Nephron (organoid): ENCODE results near the gene SYNE4.
A peak's percentile ranks its signal among the peaks of the same experiment; 100 is the strongest.

ENCODE experiments used
- H3K27ac Mint-ChIP-seq, 3 experiments: 2 replicates each; pipeline ENCODE4 v1.8.0; 2020; ENCODE audit warnings: mixed read lengths in 3 of 3, mild to moderate bottlenecking in 2 of 3, moderate library complexity in 1 of 3
- H3K27me3 Mint-ChIP-seq: 2 replicates; pipeline ENCODE4 v1.8.0; 2021; ENCODE audit warnings: low read depth, mild to moderate bottlenecking, moderate library complexity, mixed read lengths
- H3K36me3 Mint-ChIP-seq: 2 replicates; pipeline ENCODE4 v1.8.0; 2020; ENCODE audit warnings: low read depth, mixed read lengths
- H3K4me1 Mint-ChIP-seq: 2 replicates; pipeline ENCODE4 v1.8.0; 2020; ENCODE audit warnings: mixed read lengths
- H3K4me3 Mint-ChIP-seq, 3 experiments: 2 replicates each; pipeline ENCODE4 v1.8.0; 2020; ENCODE audit warnings: mild to moderate bottlenecking in 3 of 3, mixed read lengths in 3 of 3, moderate library complexity in 2 of 3
- H3K9me3 Mint-ChIP-seq: 2 replicates; pipeline ENCODE4 v1.8.0; 2020; ENCODE audit warnings: mixed read lengths
- TF ChIP-seq, protein P1 (sequence below), 3 experiments: fragments of 200-600 bp; sonication (generic); IDR thresholded peaks; one replicate each; pipeline ENCODE4 v1.5.0; 2021; ENCODE audit warnings: antibody characterized with exemption in 3 of 3; ENCODE audit not compliant: unreplicated experiment in 3 of 3

SYNE4 gene

DNA sequence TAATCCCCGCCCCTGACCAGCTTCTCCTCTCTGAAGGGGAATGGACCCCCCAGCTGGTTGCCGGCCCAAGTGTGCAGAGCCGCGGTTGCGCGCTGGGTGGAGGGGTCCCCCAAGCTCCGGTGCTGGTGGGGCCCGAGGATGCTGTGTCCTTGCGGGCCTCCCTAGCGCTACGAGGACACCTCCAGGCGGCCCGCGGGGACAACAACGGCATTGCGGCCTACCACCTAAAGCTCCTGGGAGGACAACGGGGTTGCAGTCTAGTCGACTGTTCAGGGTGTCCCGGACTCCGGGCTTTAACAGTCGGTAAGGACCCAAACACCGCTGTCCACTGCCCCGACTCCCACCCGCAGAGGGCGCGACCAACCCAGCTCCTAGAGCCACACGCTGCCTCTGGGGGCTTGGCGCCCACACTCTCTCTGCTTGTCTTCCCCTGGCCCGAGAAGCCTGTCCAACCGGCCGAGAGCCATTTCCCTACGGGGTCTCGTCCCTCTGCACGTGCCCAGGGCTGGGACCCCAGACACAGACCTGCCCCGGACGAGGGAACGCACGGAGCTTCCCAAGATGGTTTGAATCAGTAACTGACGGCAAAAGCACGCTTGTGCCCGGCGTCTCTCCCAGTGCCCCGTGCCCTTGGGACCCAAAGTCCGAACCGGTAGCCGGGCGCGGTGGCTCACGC, 14.6 kb downstream of the SYNE4 start:
- H3K27me3 Mint-ChIP-seq = peaks cover 6% of the 10 kb centered on the region
- peaks cover 21% of the 10 kb centered on the region for H3K4me1 Mint-ChIP-seq
- H3K27ac Mint-ChIP-seq = no peak overlapping the region
- TF ChIP-seq, protein P1, sequence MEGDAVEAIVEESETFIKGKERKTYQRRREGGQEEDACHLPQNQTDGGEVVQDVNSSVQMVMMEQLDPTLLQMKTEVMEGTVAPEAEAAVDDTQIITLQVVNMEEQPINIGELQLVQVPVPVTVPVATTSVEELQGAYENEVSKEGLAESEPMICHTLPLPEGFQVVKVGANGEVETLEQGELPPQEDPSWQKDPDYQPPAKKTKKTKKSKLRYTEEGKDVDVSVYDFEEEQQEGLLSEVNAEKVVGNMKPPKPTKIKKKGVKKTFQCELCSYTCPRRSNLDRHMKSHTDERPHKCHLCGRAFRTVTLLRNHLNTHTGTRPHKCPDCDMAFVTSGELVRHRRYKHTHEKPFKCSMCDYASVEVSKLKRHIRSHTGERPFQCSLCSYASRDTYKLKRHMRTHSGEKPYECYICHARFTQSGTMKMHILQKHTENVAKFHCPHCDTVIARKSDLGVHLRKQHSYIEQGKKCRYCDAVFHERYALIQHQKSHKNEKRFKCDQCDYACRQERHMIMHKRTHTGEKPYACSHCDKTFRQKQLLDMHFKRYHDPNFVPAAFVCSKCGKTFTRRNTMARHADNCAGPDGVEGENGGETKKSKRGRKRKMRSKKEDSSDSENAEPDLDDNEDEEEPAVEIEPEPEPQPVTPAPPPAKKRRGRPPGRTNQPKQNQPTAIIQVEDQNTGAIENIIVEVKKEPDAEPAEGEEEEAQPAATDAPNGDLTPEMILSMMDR (IDR thresholded peaks at IDR 0.05; ENCODE audit: unreplicated experiment in 3 of 3) = no peak
- H3K4me3 Mint-ChIP-seq = peak overlapping the region; percentile 57 to 71 (median 63)
- H3K36me3 Mint-ChIP-seq = peaks cover 5% of the 10 kb centered on the region
- no peaks in the 10 kb centered on the region for H3K9me3 Mint-ChIP-seq

DNA sequence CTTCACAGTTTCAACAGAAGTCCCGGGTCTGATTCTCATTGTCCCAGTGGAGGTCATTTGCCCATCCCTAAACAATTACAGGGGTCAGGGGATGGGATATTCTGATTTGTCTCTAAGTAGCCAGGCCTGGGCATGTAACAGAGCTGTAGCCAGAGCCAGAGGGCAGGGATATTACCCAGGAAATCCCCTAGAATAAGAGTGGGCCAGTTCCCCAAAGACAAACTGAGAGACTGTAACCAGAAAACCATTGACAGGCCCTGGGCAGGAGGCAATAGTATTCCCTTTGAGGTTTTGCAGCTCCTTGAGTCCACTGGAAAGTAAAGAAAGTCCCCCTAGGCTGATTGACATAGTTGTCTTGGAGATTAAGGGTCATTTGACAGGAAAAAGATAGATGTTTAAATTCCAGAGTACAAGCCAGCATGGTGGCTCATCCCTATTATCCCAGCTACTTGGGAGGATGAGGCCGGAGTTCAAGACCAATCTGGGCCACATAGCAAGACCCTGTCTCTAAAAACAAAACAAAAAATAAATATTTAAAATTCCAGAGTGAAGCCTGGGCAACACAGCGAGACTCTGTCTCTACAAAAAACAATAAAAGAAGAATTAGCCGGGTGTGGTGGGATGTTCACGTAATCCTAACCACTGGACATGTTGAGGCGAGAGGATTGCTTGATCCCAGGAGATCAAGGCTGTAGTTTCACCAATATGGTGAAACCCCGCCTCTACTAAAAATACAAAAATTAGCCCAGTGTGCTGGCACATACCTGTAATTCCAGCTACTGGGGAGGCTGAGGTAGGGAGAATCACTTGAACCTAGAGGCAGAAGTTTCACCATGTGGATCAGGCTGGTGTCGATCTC, 15.5 kb downstream of the SYNE4 start:
- H3K4me3 Mint-ChIP-seq = peak overlapping the region; percentile 24 to 71 (median 63)
- peak overlapping the region in 1 of 3 experiments; percentile 22 for H3K27ac Mint-ChIP-seq
- TF ChIP-seq, protein P1 (IDR thresholded peaks at IDR 0.05; ENCODE audit: unreplicated experiment in 3 of 3) = no peak
- H3K9me3 Mint-ChIP-seq = no peaks in the 10 kb centered on the region
- H3K36me3 Mint-ChIP-seq = peaks cover 5% of the 10 kb centered on the region
- peaks cover 21% of the 10 kb centered on the region for H3K4me1 Mint-ChIP-seq
- peaks cover 15% of the 10 kb centered on the region for H3K27me3 Mint-ChIP-seq

GRCh38 chr19:35991731-35992450, 16.7 kb downstream of the SYNE4 start:
- Mint-ChIP-seq H3K4me3 (peak overlapping the region; percentile 49 to 63 (median 54)), H3K36me3 (no peaks in the 10 kb centered on the region), H3K27ac (peak overlapping the region in 1 of 3 experiments; percentile 27), H3K9me3 (no peaks in the 10 kb centered on the region), H3K27me3 (peaks cover 28% of the 10 kb centered on the region), H3K4me1 (peaks cover 17% of the 10 kb centered on the region)
- TF ChIP-seq, protein P1 (IDR thresholded peaks at IDR 0.05; ENCODE audit: unreplicated experiment in 3 of 3) = no peak

DNA sequence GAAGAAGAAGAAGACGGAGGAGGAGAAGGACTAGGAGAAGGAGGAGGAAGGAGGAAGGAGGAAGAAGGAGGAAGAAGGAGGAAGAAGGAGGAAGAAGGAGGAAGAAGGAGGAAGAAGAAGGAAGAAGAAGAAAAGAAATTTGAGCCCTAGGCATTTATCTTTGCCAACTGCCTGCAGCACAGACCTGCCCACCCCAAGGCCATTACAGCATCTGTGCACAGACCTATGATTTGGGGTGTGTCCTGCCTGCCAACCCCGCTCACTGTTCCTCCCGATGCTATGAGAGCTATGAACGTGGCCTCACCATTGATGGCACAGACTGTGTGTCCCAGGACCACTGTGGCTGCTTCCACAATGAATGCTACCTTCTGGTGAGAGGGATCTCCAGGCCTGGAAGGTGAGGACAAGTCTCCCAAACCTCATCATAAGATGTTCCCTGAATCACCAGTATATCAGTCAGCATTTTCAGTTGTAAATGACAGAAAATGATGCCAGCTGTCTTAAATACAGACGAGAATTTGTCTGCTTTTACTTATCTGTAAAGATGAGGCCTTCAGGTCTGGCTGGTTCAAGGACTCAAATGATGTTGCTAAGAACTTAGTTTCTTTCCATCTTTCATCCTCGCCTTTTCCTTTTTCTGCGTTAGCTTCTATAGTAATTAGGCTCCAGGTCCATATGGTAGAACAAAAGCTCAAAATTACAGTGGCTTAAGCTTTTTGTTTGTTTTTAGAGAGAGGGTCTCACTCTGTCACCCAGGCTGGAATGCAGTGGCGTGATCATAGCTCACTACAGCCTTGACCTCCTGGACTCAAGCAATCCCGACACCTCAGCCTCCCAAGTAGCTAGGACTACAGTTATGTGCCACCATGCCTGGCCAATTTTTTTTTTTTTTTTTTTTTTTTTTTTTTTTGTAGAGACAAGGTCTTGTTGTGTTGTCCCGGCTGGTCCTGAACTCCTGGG, 17.6 kb downstream of the SYNE4 start:
- no peaks in the 10 kb centered on the region for H3K36me3 Mint-ChIP-seq
- TF ChIP-seq, protein P1 (IDR thresholded peaks at IDR 0.05; ENCODE audit: unreplicated experiment in 3 of 3) = no peak
- peak overlapping the region in 2 of 3 experiments; percentile 35 to 56 for H3K4me3 Mint-ChIP-seq
- peak overlapping the region in 1 of 3 experiments; percentile 27 for H3K27ac Mint-ChIP-seq
- peaks cover 9% of the 10 kb centered on the region for H3K4me1 Mint-ChIP-seq
- no peaks in the 10 kb centered on the region for H3K9me3 Mint-ChIP-seq
- peaks cover 36% of the 10 kb centered on the region for H3K27me3 Mint-ChIP-seq

DNA sequence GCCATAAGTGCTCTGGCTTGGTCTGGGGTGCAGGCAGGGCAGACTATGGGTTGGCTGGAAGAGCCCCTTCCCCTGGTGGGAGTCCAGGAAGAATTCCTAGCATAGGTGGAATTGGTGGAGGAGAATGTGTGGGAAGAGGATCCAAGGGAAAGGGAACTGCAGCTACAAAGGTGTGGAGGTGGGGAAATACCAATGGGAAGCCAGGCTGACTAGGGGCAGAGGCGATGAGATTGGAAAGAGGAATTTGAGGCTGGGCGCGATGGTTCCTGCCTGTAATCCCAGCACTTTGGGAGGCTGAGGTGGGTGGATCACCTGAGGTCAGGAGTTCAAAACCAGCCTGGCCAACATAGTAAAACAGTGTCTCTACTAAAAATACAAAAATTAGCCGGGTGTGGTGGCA, 18.5 kb downstream of the SYNE4 start:
- H3K27ac Mint-ChIP-seq = no peak overlapping the region
- peaks cover 4% of the 10 kb centered on the region for H3K4me1 Mint-ChIP-seq
- no peaks in the 10 kb centered on the region for H3K36me3 Mint-ChIP-seq
- no peaks in the 10 kb centered on the region for H3K9me3 Mint-ChIP-seq
- TF ChIP-seq, protein P1 (IDR thresholded peaks at IDR 0.05; ENCODE audit: unreplicated experiment in 3 of 3) = no peak
- peaks cover 45% of the 10 kb centered on the region for H3K27me3 Mint-ChIP-seq
- peak overlapping the region in 1 of 3 experiments; percentile 56 for H3K4me3 Mint-ChIP-seq
